T-cell (primary cell): ENCODE data around the gene TLX2. TPM values are rescaled to one million over a fixed set of nuclear protein-coding genes. Genes with fewer than 3 reads are reported as not detected.

Experiments used
- total RNA-seq, 35 experiments: library from RNA in 6 of 35; stranded (reverse) in 6 of 35; fragments of 120-200 nt in 1 of 35; gene quantifications; one replicate each; pipeline versions ENCODE4 v1.2.1 to v1.2.4 and lab custom pipeline; 2013 to 2026

The TLX2 gene
- total RNA-seq, 5 donors from 2014 or later (not counting 1 experiment from before 2014, with no cell fraction given), result 0.28 to 0.46 TPM; not detected in 3

Other genes starting within 250 kb of the TLX2 start
- gene SLC4A5, start 171.0 kb upstream of the TLX2 start, total RNA-seq, result 10 to 100 TPM; 10.1 to 19.3 (median 14.6) TPM
- gene DCTN1, start 134.1 kb upstream of the TLX2 start, total RNA-seq, result 100 to 1,000 TPM in 3 of 5 donors, 10 to 100 TPM in 2; 81.9 to 124 (median 117) TPM
- 1 to 10 TPM; 5.0 to 9.5 (median 7.5) TPM for gene C2orf81, start 92.8 kb upstream of the TLX2 start, total RNA-seq
- gene WDR54, start 92.7 kb upstream of the TLX2 start, total RNA-seq, result 10 to 100 TPM; 31.4 to 46.8 (median 45.4) TPM
- gene RTKN, start 72.5 kb upstream of the TLX2 start, total RNA-seq, result 1 to 10 TPM in 1 of 5 donors, under 1 TPM in 3, not detected in 1; 0.93 to 1.7 (median 0.96) TPM
- 10 to 100 TPM; 44.5 to 70.8 (median 68.4) TPM for gene INO80B, start 59.4 kb upstream of the TLX2 start, total RNA-seq
- gene WBP1, start 56.0 kb upstream of the TLX2 start, total RNA-seq, result 100 to 1,000 TPM in 2 of 5 donors, 10 to 100 TPM in 3; 80.2 to 104 (median 98.2) TPM
- gene MOGS, start 49.1 kb upstream of the TLX2 start, total RNA-seq, result 100 to 1,000 TPM in 1 of 5 donors, 10 to 100 TPM in 4; 72.0 to 114 (median 93.8) TPM
- 10 to 100 TPM; 53.9 to 77.9 (median 59.4) TPM for gene MRPL53, start 41.8 kb upstream of the TLX2 start, total RNA-seq
- 10 to 100 TPM; 16.1 to 59.3 (median 56.7) TPM for gene CCDC142, start 31.5 kb upstream of the TLX2 start, total RNA-seq
- gene TTC31, start 31.4 kb upstream of the TLX2 start, total RNA-seq, result 10 to 100 TPM; 33.1 to 45.8 (median 44.6) TPM
- under 1 TPM in 4 of 5 donors, not detected in 1; 0.32 to 0.73 (median 0.66) TPM for gene LBX2, start 14.8 kb upstream of the TLX2 start, total RNA-seq
- 10 to 100 TPM; 17.6 to 34.3 (median 28.0) TPM for gene PCGF1, start 6.8 kb upstream of the TLX2 start, total RNA-seq
- under 1 TPM in 3 of 5 donors, not detected in 2; 0.33 to 0.76 (median 0.47) TPM for gene DQX1, start 11.8 kb downstream of the TLX2 start, total RNA-seq
- 100 to 1,000 TPM; 144 to 167 (median 149) TPM for gene AUP1, start 15.3 kb downstream of the TLX2 start, total RNA-seq
- gene HTRA2, start 15.5 kb downstream of the TLX2 start, total RNA-seq, result 10 to 100 TPM; 25.1 to 45.2 (median 38.3) TPM
- gene LOXL3, start 39.5 kb downstream of the TLX2 start, total RNA-seq, result under 1 TPM in 4 of 5 donors, not detected in 1; 0.10 to 0.47 (median 0.38) TPM
- 10 to 100 TPM in 3 of 5 donors, 1 to 10 TPM in 2; 9.6 to 36.5 (median 33.0) TPM for gene DOK1, start 40.3 kb downstream of the TLX2 start, total RNA-seq
- not detected for gene M1AP, start 133.9 kb downstream of the TLX2 start, total RNA-seq
- gene SEMA4F, start 139.8 kb downstream of the TLX2 start, total RNA-seq, result 10 to 100 TPM; 12.2 to 24.9 (median 18.6) TPM